ENCODE measurements around the gene CEACAM19. TPM values are rescaled to one million over a fixed set of nuclear protein-coding genes. Genes with fewer than 3 reads are reported as not detected.

Gene CEACAM19
- total and polyA plus RNA-seq, 2 donors from 2014 or later: 5.1 to 5.5 TPM

DNA sequence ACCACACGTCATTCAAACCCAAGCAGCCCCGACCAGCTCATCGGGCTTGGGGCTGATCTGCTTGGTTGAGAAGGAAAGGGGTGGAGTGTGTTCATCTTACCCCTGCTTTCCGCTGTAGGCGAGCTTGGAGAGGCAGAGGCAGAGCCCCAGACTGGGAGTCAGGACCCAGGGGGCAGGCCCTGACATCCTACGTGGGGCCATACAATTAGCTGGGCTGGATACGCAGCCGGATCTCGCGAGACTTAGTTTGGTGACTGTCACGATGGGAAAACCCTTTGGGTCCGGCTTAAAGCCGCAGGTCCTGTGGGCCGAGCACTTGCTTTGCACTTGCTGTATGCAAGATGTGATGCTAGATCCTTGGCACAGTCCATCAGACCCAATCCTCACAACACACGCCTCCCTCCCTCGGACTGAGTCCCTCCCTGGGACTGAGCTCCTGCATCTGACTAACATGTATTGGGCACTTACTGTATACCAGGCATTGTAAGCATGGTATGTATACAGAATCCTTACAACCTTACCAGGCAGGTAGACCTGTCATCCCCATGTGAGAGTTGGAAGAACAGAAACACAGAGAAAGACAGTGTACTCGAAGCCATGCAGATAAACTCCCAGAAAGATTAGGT, 31.4 kb downstream of the CEACAM19 start:
- TF ChIP-seq CTCF (IDR thresholded peaks at IDR 0.05; ENCODE audit: borderline replicate concordance, extremely low read depth, insufficient read depth): no peak
- Histone ChIP-seq H3K27ac (ENCODE audit: low read depth in 2 of 2, low read length in 2 of 2) (no peak overlapping the region), H3K9ac (ENCODE audit: low read length in 3 of 3) (no peak overlapping the region), H3K4me1 (ENCODE audit: control insufficient read depth in 2 of 3, insufficient read depth in 2 of 3, low read depth in 1 of 3, low read length in 3 of 3) (no peaks in the 10 kb centered on the region), H3K36me3 (ENCODE audit: control insufficient read depth in 2 of 3, insufficient read depth in 3 of 3, low read length in 3 of 3) (no peaks in the 10 kb centered on the region), H3K4me3 (ENCODE audit: low read length in 3 of 3) (no peak overlapping the region), H3K27me3 (ENCODE audit: control insufficient read depth, insufficient read depth, low read length) (no peaks in the 10 kb centered on the region), H3K9me3 (ENCODE audit: control insufficient read depth in 2 of 3, insufficient read depth in 1 of 3, low read length in 3 of 3) (no peaks in the 10 kb centered on the region)
- DNase-seq (no peak), FAIRE-seq (no peak)
- intact Hi-C loops (cut with DNase I): no loop called here

GRCh38 chr19:44703336-44704078, 32.2 kb downstream of the CEACAM19 start:
- Histone ChIP-seq H3K4me1 (ENCODE audit: control insufficient read depth in 2 of 3, insufficient read depth in 2 of 3, low read depth in 1 of 3, low read length in 3 of 3) (no peaks in the 10 kb centered on the region), H3K4me3 (ENCODE audit: low read length in 3 of 3) (no peak overlapping the region), H3K9ac (ENCODE audit: low read length in 3 of 3) (no peak overlapping the region), H3K36me3 (ENCODE audit: control insufficient read depth in 2 of 3, insufficient read depth in 3 of 3, low read length in 3 of 3) (no peaks in the 10 kb centered on the region), H3K27ac (ENCODE audit: low read depth in 2 of 2, low read length in 2 of 2) (no peak overlapping the region), H3K27me3 (ENCODE audit: control insufficient read depth, insufficient read depth, low read length) (no peaks in the 10 kb centered on the region), H3K9me3 (ENCODE audit: control insufficient read depth in 2 of 3, insufficient read depth in 1 of 3, low read length in 3 of 3) (no peaks in the 10 kb centered on the region)
- FAIRE-seq: no peak
- TF ChIP-seq CTCF (IDR thresholded peaks at IDR 0.05; ENCODE audit: borderline replicate concordance, extremely low read depth, insufficient read depth): no peak
- intact Hi-C loops (cut with DNase I): no loop called here
- peak in 1 of 5 donors; percentile 70 for DNase-seq

GRCh38 chr19:44704982-44705381, 33.7 kb downstream of the CEACAM19 start:
- DNase-seq (no peak), FAIRE-seq (no peak)
- H3K36me3 ChIP-seq (ENCODE audit: control insufficient read depth in 2 of 3, insufficient read depth in 3 of 3, low read length in 3 of 3): no peaks in the 10 kb centered on the region
- no peaks in the 10 kb centered on the region for H3K4me1 ChIP-seq (ENCODE audit: control insufficient read depth in 2 of 3, insufficient read depth in 2 of 3, low read depth in 1 of 3, low read length in 3 of 3)
- no peaks in the 10 kb centered on the region for H3K27me3 ChIP-seq (ENCODE audit: control insufficient read depth, insufficient read depth, low read length)
- TF ChIP-seq CTCF (IDR thresholded peaks at IDR 0.05; ENCODE audit: borderline replicate concordance, extremely low read depth, insufficient read depth): no peak
- H3K9ac ChIP-seq (ENCODE audit: low read length in 3 of 3): no peak overlapping the region
- intact Hi-C loops (cut with DNase I): no loop called here
- H3K27ac ChIP-seq (ENCODE audit: low read depth in 2 of 2, low read length in 2 of 2): no peak overlapping the region
- no peaks in the 10 kb centered on the region for H3K9me3 ChIP-seq (ENCODE audit: control insufficient read depth in 2 of 3, insufficient read depth in 1 of 3, low read length in 3 of 3)
- no peak overlapping the region for H3K4me3 ChIP-seq (ENCODE audit: low read length in 3 of 3)
